HepG2 (cell line): ENCODE results near the gene HPS1. TPM values are rescaled to one million over a fixed set of nuclear protein-coding genes. Genes with fewer than 3 reads are reported as not detected.

Experiments used
- ARNT ChIP-seq: fragments of 450-650 bp; IDR thresholded peaks from 2 replicates; pipeline ENCODE4 v1.6.1; 2017
- BCLAF1 ChIP-seq: fragments of 450-650 bp; IDR thresholded peaks from 2 replicates; pipeline ENCODE4 v1.6.1; 2017; ENCODE audit warnings: mild to moderate bottlenecking
- CREM ChIP-seq, 2 experiments: sonication (generic) in 1 of 2; formaldehyde crosslinking in 1 of 2; IDR thresholded peaks; 2 replicates each; pipeline versions ENCODE4 v1.4.0 to v1.6.1; 2016 to 2020; ENCODE audit warnings: antibody characterized with exemption in 1 of 2, mild to moderate bottlenecking in 1 of 2, missing genetic modification reagents in 1 of 2
- DZIP1 ChIP-seq: sonication (generic); formaldehyde crosslinking; IDR thresholded peaks from 2 replicates; pipeline ENCODE4 v1.5.0; 2020; ENCODE audit warnings: mild to moderate bottlenecking, missing genetic modification reagents
- GATAD2A ChIP-seq: IDR thresholded peaks from 2 replicates; pipeline ENCODE4 v1.6.1; 2016
- GPBP1L1 ChIP-seq: sonication (generic); formaldehyde crosslinking; IDR thresholded peaks from 2 replicates; pipeline ENCODE4 v1.5.0; 2020; ENCODE audit warnings: mild to moderate bottlenecking, missing genetic modification reagents
- KMT2A ChIP-seq: sonication (generic); formaldehyde crosslinking; IDR thresholded peaks from 2 replicates; pipeline ENCODE4 v1.4.0; 2020; ENCODE audit warnings: missing genetic modification reagents
- NONO ChIP-seq, 2 experiments: fragments of 450-650 bp in 1 of 2; sonication (generic) in 1 of 2; formaldehyde crosslinking in 1 of 2; IDR thresholded peaks in 1 of 2; conservative IDR thresholded peaks in 1 of 2; 2 replicates each; pipeline versions ENCODE4 v1.6.1 to v1.8.0; 2017 to 2022; ENCODE audit warnings: mild to moderate bottlenecking in 1 of 2, missing genetic modification reagents in 1 of 2, moderate library complexity in 1 of 2
- PLSCR1 ChIP-seq: sonication (generic); formaldehyde crosslinking; IDR thresholded peaks from 2 replicates; pipeline ENCODE4 v1.5.0; 2020; ENCODE audit warnings: missing genetic modification reagents, mild to moderate bottlenecking, borderline replicate concordance
- SKIL ChIP-seq: sonication (generic); formaldehyde crosslinking; IDR thresholded peaks from 2 replicates; pipeline ENCODE4 v1.8.0; 2022; ENCODE audit warnings: missing genetic modification reagents, mild to moderate bottlenecking, moderate library complexity, borderline replicate concordance
- SMARCE1 ChIP-seq: fragments of 450-650 bp; IDR thresholded peaks from 2 replicates; pipeline ENCODE4 v1.6.1; 2017; ENCODE audit warnings: borderline replicate concordance
- SYNCRIP ChIP-seq: fragments of 200-400 bp; formaldehyde crosslinking; IDR thresholded peaks from 2 replicates; pipeline ENCODE4 v1.6.1; 2018; ENCODE audit warnings: mild to moderate bottlenecking, low read depth, low read length; ENCODE audit not compliant: insufficient read depth
- ZNF225 ChIP-seq: sonication (generic); formaldehyde crosslinking; IDR thresholded peaks from 2 replicates; pipeline ENCODE4 v1.4.0; 2020; ENCODE audit warnings: mild to moderate bottlenecking, missing genetic modification reagents
- ZNF343 ChIP-seq: sonication (generic); formaldehyde crosslinking; IDR thresholded peaks from 2 replicates; pipeline ENCODE4 v1.4.0; 2020; ENCODE audit warnings: mild to moderate bottlenecking, missing genetic modification reagents
- ZNF382 ChIP-seq: sonication (generic); formaldehyde crosslinking; IDR thresholded peaks from 2 replicates; pipeline ENCODE4 v1.5.0; 2020; ENCODE audit warnings: missing genetic modification reagents, mild to moderate bottlenecking, borderline replicate concordance
- ZNF572 ChIP-seq: sonication (generic); formaldehyde crosslinking; IDR thresholded peaks from 2 replicates; pipeline ENCODE4 v1.5.1; 2020; ENCODE audit warnings: mild to moderate bottlenecking, missing genetic modification reagents
- ZNF691 ChIP-seq: sonication (generic); formaldehyde crosslinking; IDR thresholded peaks from 2 replicates; pipeline ENCODE4 v1.4.0; 2020; ENCODE audit warnings: missing genetic modification reagents, low read depth, mild to moderate bottlenecking, borderline replicate concordance
- polyA plus RNA-seq, 8 experiments: library from polyadenylated mRNA; depleted of rRNA in 3 of 8; stranded (reverse) in 7 of 8; unstranded in 1 of 8; fragments of >200 nt; fragmentation: Illumina TruSeq in 4 of 8; extraction: Trizol in 4 of 8; gene quantifications; 2 replicates each; pipeline versions ENCODE4 v1.2.1 to v1.2.3, GENCODE V29; 2011 to 2016; ENCODE audit warnings: low read depth in 4 of 8, missing spikeins in 1 of 8, mixed read lengths in 1 of 8; ENCODE audit not compliant: insufficient read depth in 1 of 8
- total RNA-seq, 5 experiments: library from RNA; depleted of rRNA; stranded (reverse); fragments of >200 nt; fragmentation: Illumina TruSeq; extraction: Trizol; gene quantifications; 2 replicates each; pipeline ENCODE4 v1.2.3, GENCODE V29; 2016; ENCODE audit warnings: low read depth in 1 of 5

HPS1 gene
- total and polyA plus RNA-seq, 2 of the 13 experiments (the other 11 are each of a cell fraction or from before 2014, with no cell fraction given) = 24.6 to 25.8 TPM

GRCh38 chr10:98460837-98461499 lies 14.2 kb upstream of the HPS1 start (continued):
- no peak for TF ChIP-seq ZNF343 (CRISPR knock-in tag)
- no peak for TF ChIP-seq SYNCRIP
- no peak for TF ChIP-seq PLSCR1 (CRISPR knock-in tag)
- TF ChIP-seq ZNF572 (CRISPR knock-in tag) = no peak
- TF ChIP-seq ZNF691 (CRISPR knock-in tag) = no peak
- TF ChIP-seq NONO (IDR thresholded peaks at IDR 0.05) = no peak
- no peak for TF ChIP-seq NONO (CRISPR knock-in tag; conservative IDR thresholded peaks at IDR 0.05)
- no peak for TF ChIP-seq ZNF225 (CRISPR knock-in tag)
- peak; percentile 71; the same call in 1 of the 2 replicates for TF ChIP-seq GATAD2A (CRISPR knock-in tag)
- TF ChIP-seq ARNT = no peak
- TF ChIP-seq ZNF382 (CRISPR knock-in tag) = no peak
- no peak for TF ChIP-seq SMARCE1
- TF ChIP-seq BCLAF1 = no peak
- no peak for TF ChIP-seq GPBP1L1 (CRISPR knock-in tag)
- peak; percentile 30; the same call in 1 of the 2 replicates for TF ChIP-seq CREM (IDR thresholded peaks at IDR 0.05)
- TF ChIP-seq CREM (CRISPR knock-in tag; IDR thresholded peaks at IDR 0.05) = no peak
- no peak for TF ChIP-seq KMT2A
- TF ChIP-seq DZIP1 = no peak
- TF ChIP-seq SKIL (CRISPR knock-in tag) = no peak
